Endothelial cell of umbilical vein (primary cell): Measurements from ENCODE around the gene RSRC1. TPM values are rescaled to one million over a fixed set of nuclear protein-coding genes. Genes with fewer than 3 reads are reported as not detected.

Source experiments
- BruUV-seq: library from RNA; stranded (reverse); fragments of 400-500 nt; replicated peaks from 2 replicates; lab custom pipeline; 2021; lab: Mats Ljungman, UMichigan
- CTCF ChIA-PET: fragments of 300-600, 350-600 bp; sonication (Branson Sonifier 250); formaldehyde crosslinking; loops from one replicate; lab custom pipeline; 2021; ENCODE audit warnings: antibody characterized with exemption, inconsistent platforms; lab: Charles Lee
- POLR2A ChIA-PET: fragments of 300-600, 350-600 bp; sonication (Branson Sonifier 250); formaldehyde crosslinking; loops from one replicate; lab custom pipeline; 2021; ENCODE audit warnings: antibody characterized with exemption, inconsistent platforms; lab: Charles Lee
- DNase-seq: peaks from one replicate; pipeline ENCODE4 v3.0.0-alpha.2; 2011; ENCODE audit warnings: low read depth, low spot score
- FAIRE-seq: peaks from 2 replicates; lab custom pipeline; 2011; peaks lifted over from hg19 to GRCh38; lab: Jason Lieb, UNC
- H2AFZ ChIP-seq: 2 replicates; pipeline ENCODE4 v1.6.0; 2012; ENCODE audit warnings: low read depth, low read length, control low read depth, inconsistent platforms
- H3K27ac ChIP-seq: 2 replicates; pipeline ENCODE4 v1.5.1; 2011; ENCODE audit warnings: low read depth, mild to moderate bottlenecking, control low read depth, low read length, moderate library complexity; ENCODE audit not compliant: insufficient read depth
- H3K27me3 ChIP-seq, 2 experiments: 2 replicates each; pipeline versions ENCODE4 v1.6.0 to v1.6.1; 2011; ENCODE audit warnings: low read length in 2 of 2, mixed read lengths in 1 of 2; ENCODE audit not compliant: control insufficient read depth in 2 of 2, insufficient read depth in 2 of 2
- H3K36me3 ChIP-seq, 2 experiments: 2 replicates in 1 of 2; 3 replicates in 1 of 2; pipeline ENCODE4 v1.5.1; 2011; ENCODE audit warnings: low read length in 2 of 2, mild to moderate bottlenecking in 1 of 2, moderate library complexity in 1 of 2; ENCODE audit not compliant: control insufficient read depth in 2 of 2, insufficient read depth in 2 of 2; ENCODE audit errors: extremely low read depth in 1 of 2
- H3K4me1 ChIP-seq: 3 replicates; pipeline ENCODE4 v1.5.1; 2011; ENCODE audit warnings: mild to moderate bottlenecking, low read length; ENCODE audit not compliant: control insufficient read depth, insufficient read depth; ENCODE audit errors: extremely low read depth
- H3K4me2 ChIP-seq: 2 replicates; pipeline ENCODE4 v1.6.1; 2011; ENCODE audit warnings: low read length, control low read depth, mixed read lengths; ENCODE audit not compliant: insufficient read depth
- H3K4me3 ChIP-seq, 3 experiments: fragments of 200-600 bp in 1 of 3; sonication (generic), shearing (Covaris generic) in 1 of 3; replicated peaks in 1 of 3; 2 replicates each; pipeline ENCODE4 v1.5.1; 2011 to 2016; ENCODE audit warnings: control low read depth in 3 of 3, low read length in 3 of 3, mild to moderate bottlenecking in 2 of 3, inconsistent platforms in 1 of 3, low read depth in 1 of 3, moderate library complexity in 1 of 3; ENCODE audit not compliant: insufficient read depth in 1 of 3
- H3K79me2 ChIP-seq: 2 replicates; pipeline ENCODE4 v1.6.0; 2012; ENCODE audit warnings: low read length, inconsistent platforms; ENCODE audit not compliant: control insufficient read depth, insufficient read depth
- H3K9ac ChIP-seq: replicated peaks from 2 replicates; pipeline ENCODE3; 2011; ENCODE audit warnings: low read length, control low read depth; ENCODE audit not compliant: insufficient read depth; ENCODE audit errors: extremely low read depth
- H3K9me1 ChIP-seq: replicated peaks from 3 replicates; pipeline ENCODE4 v1.6.0; 2011; ENCODE audit warnings: mild to moderate bottlenecking, low read length; ENCODE audit not compliant: control insufficient read depth, insufficient read depth; ENCODE audit errors: extremely low read depth
- H3K9me3 ChIP-seq: replicated peaks from 2 replicates; pipeline ENCODE4 v1.5.1; 2012; ENCODE audit warnings: low read length, inconsistent platforms; ENCODE audit not compliant: control insufficient read depth, insufficient read depth
- H4K20me1 ChIP-seq: replicated peaks from 2 replicates; pipeline ENCODE3; 2011; ENCODE audit warnings: mild to moderate bottlenecking, low read length; ENCODE audit not compliant: control insufficient read depth, insufficient read depth; ENCODE audit errors: extremely low read depth
- EZH2 ChIP-seq: IDR thresholded peaks from 2 replicates; pipeline ENCODE4 v1.6.1; 2012; ENCODE audit warnings: borderline replicate concordance, low read depth, mild to moderate bottlenecking, moderate library complexity, low read length, inconsistent platforms; ENCODE audit not compliant: severe bottlenecking
- FOS ChIP-seq: IDR thresholded peaks from 2 replicates; pipeline ENCODE4 v1.6.1; 2011; ENCODE audit warnings: mild to moderate bottlenecking, low read length, moderate library complexity, borderline replicate concordance; ENCODE audit not compliant: insufficient read depth
- GATA2 ChIP-seq: IDR thresholded peaks from 2 replicates; pipeline ENCODE4 v1.7.0; 2011; ENCODE audit warnings: low read depth, mild to moderate bottlenecking, moderate library complexity, mixed read lengths, low read length; ENCODE audit not compliant: insufficient read length, insufficient read depth
- JUN ChIP-seq: IDR thresholded peaks from 2 replicates; pipeline ENCODE4 v1.6.1; 2011; ENCODE audit warnings: borderline replicate concordance, low read depth; ENCODE audit not compliant: insufficient read length, insufficient read depth
- MYC ChIP-seq: IDR thresholded peaks from one replicate; pipeline ENCODE4 v1.6.1; 2011; ENCODE audit warnings: mild to moderate bottlenecking, low read depth, low read length
- POLR2A ChIP-seq: IDR thresholded peaks from 2 replicates; pipeline ENCODE4 v1.6.1; 2012; ENCODE audit warnings: low read depth, mild to moderate bottlenecking, control low read depth, low read length
- POLR2AphosphoS5 ChIP-seq: IDR thresholded peaks from 2 replicates; pipeline ENCODE4 v1.6.1; 2012; ENCODE audit warnings: low read depth, mild to moderate bottlenecking, control low read depth, low read length, moderate library complexity; ENCODE audit not compliant: insufficient read depth
- dilution Hi-C: fragments of 300-500 bp; cut with MboI; formaldehyde crosslinking; loops from one replicate; pipeline ENCODE4 v1.15.0; 2019; ENCODE audit warnings: low sequenced_read_pairs; ENCODE audit not compliant: extremely low pct_ligation_motif_present
- intact Hi-C: fragments of 100-400 bp; cut with micrococcal nuclease; formaldehyde crosslinking; loops from one replicate; pipeline ENCODE4 v1.10.0; 2022
- polyA plus RNA-seq, 4 experiments: library from polyadenylated mRNA; depleted of rRNA in 3 of 4; stranded (reverse) in 3 of 4; unstranded in 1 of 4; fragments of >200 nt; gene quantifications; 2 replicates each; pipeline versions ENCODE4 v1.2.1 to v1.2.3, GENCODE V29; 2011 to 2012; ENCODE audit warnings: missing spikeins in 1 of 4
- total RNA-seq: library from RNA; stranded (reverse); gene quantifications from 2 replicates; pipeline ENCODE4 v1.2.3, GENCODE V29; 2021
- TF ChIP-seq, protein P1 (sequence below), 2 donors: IDR thresholded peaks; 1 replicate in 1 of 2; 2 replicates in 1 of 2; pipeline ENCODE4 v1.5.1; 2011; ENCODE audit warnings: low read length in 2 of 2, mild to moderate bottlenecking in 2 of 2, moderate library complexity in 2 of 2, control low read depth in 1 of 2, inconsistent platforms in 1 of 2, low read depth in 1 of 2; ENCODE audit not compliant: insufficient read depth in 1 of 2; ENCODE audit errors: extremely low read depth in 1 of 2
- TF ChIP-seq, protein P2 (sequence below): IDR thresholded peaks from 2 replicates; pipeline ENCODE4 v1.6.1; 2011; ENCODE audit not compliant: insufficient read depth, insufficient read length

RSRC1 gene
- total and polyA plus RNA-seq, 2 donors (not counting 3 experiments of a cell fraction or from before 2014, with no cell fraction given): 1.8 to 25.4 TPM

DNA sequence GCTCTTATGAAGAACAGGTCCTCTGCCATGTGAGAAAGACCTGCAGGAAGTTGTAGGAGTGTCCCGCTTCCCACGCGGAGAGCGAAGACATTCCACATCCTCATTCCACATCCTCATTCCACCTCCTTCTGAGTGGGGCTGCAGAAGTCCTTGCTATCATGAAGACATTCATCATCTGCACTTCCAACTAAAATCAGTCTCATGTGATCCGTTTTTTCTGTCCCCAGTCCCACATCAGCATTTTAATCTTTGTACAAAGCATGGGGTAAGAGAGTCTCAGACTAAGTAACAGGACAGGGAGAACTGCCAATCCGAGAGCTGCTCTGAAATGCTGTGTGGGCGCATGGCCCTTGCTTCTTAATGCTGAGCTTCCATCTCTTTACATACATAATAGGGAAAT, 227.2 kb downstream of the RSRC1 start:
- dilution Hi-C loops (no loop called here), intact Hi-C loops (no loop called here)
- Histone ChIP-seq H3K27me3 (no peaks in the 10 kb centered on the region), H3K27ac (no peak overlapping the region), H3K36me3 (no peaks in the 10 kb centered on the region), H3K9ac (no peak overlapping the region), H3K4me3 (no peak overlapping the region), H4K20me1 (no peaks in the 10 kb centered on the region), H3K4me1 (no peaks in the 10 kb centered on the region), H3K9me3 (no peaks in the 10 kb centered on the region), H3K79me2 (no peaks in the 10 kb centered on the region), H2AFZ (no peak overlapping the region), H3K4me2 (no peak overlapping the region), H3K9me1 (no peaks in the 10 kb centered on the region)
- POLR2A ChIA-PET: no interaction called here
- FAIRE-seq: no peak
- CTCF ChIA-PET: interaction anchor here (0.7 to 1.1 kb wide), 2 partner anchors 9 to 195 kb away, joined by 3 to 5 read pairs; no protein-coding TSS in a partner anchor
- no TSS peak for BruUV-seq
- TF ChIP-seq, protein P1, sequence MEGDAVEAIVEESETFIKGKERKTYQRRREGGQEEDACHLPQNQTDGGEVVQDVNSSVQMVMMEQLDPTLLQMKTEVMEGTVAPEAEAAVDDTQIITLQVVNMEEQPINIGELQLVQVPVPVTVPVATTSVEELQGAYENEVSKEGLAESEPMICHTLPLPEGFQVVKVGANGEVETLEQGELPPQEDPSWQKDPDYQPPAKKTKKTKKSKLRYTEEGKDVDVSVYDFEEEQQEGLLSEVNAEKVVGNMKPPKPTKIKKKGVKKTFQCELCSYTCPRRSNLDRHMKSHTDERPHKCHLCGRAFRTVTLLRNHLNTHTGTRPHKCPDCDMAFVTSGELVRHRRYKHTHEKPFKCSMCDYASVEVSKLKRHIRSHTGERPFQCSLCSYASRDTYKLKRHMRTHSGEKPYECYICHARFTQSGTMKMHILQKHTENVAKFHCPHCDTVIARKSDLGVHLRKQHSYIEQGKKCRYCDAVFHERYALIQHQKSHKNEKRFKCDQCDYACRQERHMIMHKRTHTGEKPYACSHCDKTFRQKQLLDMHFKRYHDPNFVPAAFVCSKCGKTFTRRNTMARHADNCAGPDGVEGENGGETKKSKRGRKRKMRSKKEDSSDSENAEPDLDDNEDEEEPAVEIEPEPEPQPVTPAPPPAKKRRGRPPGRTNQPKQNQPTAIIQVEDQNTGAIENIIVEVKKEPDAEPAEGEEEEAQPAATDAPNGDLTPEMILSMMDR (IDR thresholded peaks at IDR 0.05; ENCODE audit: extremely low read depth in 1 of 2, insufficient read depth in 1 of 2, low read depth in 1 of 2, low read length in 2 of 2): no peak
- no peak for TF ChIP-seq POLR2A
- TF ChIP-seq FOS: no peak
- no peak for TF ChIP-seq EZH2
- no peak for TF ChIP-seq GATA2
- TF ChIP-seq JUN: no peak
- no peak for TF ChIP-seq POLR2AphosphoS5
- TF ChIP-seq, protein P2, sequence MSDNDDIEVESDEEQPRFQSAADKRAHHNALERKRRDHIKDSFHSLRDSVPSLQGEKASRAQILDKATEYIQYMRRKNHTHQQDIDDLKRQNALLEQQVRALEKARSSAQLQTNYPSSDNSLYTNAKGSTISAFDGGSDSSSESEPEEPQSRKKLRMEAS: no peak
- TF ChIP-seq MYC: no peak
- no peak for DNase-seq
